DMS53 (cell line): ENCODE measurements around the gene SLC25A47.
"Not testable (repeated sequence)": the region's sequence is repeated elsewhere in the genome, so short reads cannot be mapped to it uniquely, and the experiment has no call there.

ENCODE experiments used
- DNase-seq: peaks from one replicate; lab custom pipeline; 2025; lab: John Stamatoyannopoulos, UW

The SLC25A47 gene

DNA sequence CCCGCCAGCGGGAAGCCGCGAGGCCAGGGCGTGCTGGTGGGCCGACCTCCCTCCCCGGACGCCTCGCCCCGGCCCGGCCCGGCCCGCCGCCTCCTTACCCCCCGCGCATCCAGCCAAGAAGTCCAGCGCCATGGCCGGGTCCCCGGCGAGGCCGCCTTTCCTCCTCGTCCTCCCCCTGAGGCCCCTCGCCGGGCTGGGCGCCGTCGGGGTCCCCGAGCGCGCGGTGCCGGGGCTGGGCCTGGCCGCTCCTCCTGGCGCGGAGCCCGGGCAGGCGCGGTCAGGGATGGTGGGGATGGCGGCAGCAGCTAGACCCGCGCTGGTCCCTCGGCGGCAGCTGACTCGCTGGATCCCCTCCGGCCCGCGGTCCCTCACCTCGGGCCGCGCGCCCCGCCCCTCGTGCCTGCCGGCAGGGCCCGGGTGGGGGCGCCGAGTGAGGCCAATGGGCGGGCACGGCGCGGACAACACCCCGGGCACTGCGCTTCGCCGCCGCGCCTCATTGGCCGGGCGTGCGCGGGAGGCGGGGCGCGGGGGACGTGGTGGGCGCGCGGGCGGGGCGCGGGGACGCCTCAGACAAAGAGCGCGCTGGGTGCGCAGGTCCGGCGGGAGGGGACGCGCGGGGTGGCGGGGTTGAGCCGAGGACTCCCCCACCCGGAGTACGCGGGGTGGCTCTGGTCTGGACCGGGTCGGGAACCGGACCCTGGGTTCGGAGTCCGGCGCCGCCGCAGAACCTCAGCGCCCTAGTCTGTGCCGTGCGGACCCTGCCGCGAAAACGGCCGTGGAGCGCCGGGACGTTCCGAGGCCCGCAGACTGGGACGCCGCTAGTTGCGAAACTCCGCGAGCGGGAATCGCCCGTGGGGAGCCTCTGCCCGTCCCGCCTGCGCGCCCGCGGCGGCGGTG, 16.8 kb upstream of the SLC25A47 start, which contains the start of gene SLC25A29:
SLC25A29 (minus strand) TSS at position 344 of the 897 bp plus-strand sequence; CDS start at position 132, 212 bp downstream.
- peak; percentile 93 for DNase-seq

DNA sequence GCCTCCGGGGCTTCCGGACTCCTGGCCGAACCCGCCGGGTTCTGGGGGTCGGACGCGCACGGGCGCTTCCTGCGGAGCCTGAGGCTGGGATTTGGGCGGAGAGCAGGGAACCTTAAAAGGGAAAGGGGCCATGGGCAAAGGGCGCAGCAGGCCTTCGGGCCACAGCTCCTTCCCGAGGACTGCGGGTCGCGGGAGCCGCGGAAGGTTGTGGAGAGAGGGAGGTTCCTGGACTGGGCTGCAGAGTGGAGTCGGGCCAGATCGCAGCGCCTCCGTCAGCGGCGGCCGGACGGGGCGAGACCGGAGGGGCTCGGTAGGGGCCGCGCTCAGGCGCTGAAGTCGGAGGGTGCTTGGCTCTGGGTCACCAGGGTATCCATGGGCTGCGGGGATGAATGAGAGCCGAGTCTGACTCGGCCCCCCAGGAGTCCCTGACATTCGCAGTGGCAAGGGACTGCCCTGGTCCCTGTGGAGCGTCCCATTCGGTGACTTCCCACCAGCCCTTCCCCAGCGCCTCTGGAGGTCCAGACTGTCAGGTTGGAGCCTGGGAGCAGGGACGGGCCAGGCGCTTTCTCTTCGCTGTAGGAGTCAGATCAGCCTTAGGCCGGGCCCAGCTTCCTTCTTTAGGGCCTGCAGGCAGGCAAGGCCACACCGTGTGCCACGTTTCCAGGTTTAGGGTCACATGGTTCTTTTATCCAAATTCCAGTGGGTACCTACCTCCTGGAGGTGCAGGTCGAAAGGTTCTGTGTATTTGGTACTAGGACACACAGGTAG, 16.0 kb upstream of the SLC25A47 start:
- DNase-seq: peak; percentile 62

DNA sequence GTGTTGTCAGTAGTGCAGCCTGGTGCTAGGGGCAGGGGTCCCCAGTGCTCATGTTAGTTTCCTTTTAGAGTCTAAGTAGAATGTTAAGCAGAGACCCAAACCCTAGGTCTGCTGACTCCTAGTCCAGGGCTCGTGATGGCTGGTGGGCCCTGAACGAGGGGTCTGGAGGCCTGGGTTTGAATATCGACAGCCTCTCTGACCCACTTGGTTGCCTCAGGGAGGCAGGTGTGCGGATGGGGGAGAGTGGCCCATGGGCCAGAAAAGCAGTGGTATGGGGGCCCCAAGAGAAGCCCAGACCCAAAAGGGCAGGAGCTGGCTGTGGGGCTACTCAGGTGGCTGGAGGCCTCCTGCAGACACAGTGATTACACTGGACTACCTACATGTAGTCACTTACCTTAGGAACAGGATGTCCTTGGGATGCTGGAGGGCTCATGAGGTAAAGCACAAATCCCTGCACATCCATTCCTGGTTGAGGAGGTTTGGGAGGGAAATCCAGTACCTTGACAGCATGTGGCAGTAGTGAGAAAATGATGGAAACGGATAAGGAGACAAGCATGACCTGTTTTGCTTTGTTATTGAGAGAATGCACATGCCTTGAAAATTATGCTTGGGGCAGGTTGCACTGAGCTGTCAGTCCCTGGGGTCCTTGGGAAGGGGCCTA, 15.2 kb upstream of the SLC25A47 start:
- DNase-seq: peak; percentile 16

DNA sequence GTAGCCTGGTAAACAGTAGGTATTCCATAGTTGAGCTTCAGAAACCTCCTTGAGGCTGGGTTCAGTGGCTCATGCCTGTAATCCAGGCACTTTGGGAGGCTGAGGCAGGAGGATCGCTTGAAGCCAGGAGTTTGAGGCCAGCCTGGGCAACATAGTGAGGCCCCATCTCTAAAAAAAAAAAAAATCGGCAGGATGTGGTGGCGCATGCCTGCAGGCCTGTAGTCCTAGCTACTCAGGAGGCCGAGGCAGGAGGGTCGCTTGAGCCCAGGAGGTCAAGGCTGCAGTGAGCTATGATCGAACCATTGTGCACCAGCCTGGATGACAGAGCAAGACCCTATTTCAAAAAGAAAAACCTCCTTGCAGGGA, 14.7 kb upstream of the SLC25A47 start:
- not testable (repeated sequence) for DNase-seq

DNA sequence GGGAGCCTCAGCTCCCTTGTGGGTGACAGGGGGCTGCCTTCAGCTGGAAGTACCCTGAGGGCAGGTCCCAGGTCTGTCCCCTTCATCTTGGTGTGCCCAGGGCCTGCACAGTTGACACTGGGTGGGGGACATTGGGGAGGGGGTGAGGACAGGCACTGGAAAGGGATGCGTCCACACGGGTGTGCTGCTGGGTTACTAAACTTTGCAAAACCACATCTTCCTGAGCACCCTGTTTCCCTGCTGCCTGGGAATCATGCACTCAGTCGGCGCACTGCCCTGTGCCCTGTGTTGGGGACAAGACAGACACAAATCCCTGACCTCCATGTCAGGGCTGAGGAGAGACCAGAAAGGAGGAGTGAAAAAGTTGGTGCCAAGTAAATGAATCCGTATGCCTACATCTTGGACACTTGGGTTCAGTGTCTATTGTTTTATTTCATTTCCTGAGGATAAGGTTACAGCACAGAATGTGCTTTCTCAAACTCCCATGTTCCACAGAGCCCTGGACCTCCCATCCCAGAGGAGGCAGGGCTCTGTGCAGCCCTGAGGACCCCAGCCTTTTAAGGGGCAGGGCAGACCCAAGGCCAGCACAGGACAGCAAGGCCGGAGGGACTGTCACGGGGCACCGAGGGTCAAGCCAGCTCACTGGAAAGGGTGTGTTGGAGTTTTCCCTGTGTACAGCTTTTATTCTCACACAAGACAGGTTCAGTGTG, 14.0 kb upstream of the SLC25A47 start:
- no peak for DNase-seq

DNA sequence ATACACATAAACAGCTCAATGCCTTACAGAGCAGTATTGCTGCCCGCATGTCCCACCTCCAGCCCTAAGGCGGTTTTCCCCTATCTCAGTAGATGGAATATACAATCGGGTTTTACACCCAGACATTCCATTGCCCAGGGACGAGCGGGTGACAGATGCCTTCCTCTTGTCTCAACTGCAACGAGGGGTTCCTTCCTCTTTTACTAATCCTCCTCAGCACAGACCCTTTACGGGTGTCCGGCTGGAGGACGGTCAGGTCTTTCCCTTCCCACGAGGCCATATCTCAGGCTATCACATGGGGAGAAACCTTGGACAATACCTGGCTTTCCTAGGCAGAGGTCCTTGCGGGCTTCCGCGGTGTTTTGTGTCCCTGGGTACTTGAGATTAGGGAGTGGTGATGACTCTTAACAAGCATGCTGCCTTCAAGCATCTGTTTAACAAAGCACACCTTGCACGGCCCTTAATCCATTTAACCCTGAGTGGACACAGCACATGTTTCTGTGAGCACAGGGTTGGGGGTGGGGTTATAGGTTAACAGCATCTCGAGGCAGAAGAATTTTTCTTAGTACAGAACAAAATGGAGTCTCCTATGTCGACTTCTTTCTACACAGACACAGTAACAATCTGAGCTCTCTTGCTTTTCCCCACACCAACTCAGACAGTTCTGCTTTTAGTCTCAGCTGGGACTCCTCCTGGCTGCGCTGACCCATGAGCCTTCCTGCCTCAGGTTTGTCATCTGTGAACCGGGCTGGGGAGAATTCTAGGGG, 10.8 kb upstream of the SLC25A47 start:
- peak; percentile 25 for DNase-seq

DNA sequence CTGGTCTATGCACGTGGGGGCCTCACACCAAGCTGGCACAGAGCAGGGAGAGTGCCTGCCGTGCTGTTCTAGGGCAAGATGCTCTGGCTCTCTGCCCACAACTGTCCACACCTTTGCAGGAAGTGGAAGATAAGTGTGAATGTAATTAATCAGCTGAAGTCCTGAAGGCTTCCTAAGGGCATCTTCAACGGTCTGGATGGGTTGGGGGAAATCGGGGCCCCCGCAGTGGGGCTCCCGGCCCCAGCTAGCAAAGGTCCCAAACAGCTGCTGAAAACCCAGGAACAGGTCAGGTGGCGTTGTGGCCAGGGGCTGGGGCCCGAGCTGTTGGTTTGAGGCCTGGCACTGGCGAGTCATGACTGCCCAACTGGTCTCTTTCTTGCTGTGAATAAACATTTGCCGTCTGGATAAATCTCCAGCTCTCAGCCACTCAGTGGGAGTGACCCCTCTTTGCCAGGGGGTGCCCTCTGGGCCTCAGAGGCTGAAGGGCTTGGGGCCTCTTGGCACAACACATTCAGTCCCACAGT, 10.2 kb upstream of the SLC25A47 start:
- peak; percentile 45 for DNase-seq

DNA sequence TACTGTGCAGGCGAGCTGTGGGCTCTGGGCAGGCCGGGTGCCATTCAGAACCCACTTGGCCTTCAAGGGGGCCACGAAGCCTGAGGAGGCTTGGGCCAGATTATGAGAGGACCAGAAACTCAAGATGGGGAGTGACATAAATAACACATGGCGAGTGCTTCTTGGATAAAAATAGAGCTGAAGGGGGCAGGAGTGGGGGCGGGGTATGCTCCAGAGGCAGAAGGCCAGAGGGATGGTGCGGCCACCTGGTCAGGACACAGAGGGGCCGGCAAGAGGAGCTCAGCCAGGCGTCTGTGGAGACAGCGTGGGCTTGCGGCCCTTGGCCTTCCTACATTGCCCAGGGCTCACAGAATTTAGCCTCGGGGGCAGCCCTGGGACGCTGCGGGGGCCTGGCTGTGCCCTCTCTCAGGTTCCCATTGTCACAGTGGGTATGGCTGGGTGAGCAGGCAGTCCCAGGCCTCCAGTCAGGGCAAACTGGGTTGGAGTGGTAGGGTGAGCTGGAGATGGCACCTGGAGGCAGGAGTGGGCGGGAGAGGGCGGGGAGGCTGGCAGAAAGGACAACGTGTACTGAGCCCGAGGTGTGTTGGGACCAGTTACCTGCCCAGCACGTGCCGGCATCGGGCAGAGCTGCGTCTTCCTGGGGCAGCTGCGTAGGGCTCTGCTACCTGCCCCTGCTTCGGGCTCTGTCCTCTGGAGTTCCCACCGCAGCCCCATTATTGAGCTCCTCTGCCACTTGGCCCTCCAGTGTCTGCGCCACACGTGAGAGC, 9.5 kb upstream of the SLC25A47 start:
- no peak for DNase-seq

DNA sequence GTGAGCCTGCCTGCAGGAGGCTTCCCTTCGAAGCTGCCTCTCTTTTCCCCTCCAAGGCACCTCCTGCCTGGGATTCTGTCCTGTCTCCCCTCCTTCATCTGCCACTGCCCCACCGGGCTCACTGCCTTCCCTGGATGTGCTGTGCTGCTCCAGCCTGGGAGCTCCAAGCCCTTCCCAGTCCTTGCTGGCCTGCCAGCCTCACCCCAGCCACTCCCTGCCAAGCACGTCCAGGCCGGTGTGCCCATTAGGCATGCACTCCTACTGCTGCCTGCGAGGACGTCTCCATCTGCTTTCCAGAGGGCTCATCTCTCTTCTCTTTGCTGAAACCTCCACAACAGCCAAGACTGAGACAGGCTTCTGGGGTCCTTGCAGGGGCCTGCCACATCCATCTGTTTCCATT, 8.4 kb upstream of the SLC25A47 start:
- no peak for DNase-seq

DNA sequence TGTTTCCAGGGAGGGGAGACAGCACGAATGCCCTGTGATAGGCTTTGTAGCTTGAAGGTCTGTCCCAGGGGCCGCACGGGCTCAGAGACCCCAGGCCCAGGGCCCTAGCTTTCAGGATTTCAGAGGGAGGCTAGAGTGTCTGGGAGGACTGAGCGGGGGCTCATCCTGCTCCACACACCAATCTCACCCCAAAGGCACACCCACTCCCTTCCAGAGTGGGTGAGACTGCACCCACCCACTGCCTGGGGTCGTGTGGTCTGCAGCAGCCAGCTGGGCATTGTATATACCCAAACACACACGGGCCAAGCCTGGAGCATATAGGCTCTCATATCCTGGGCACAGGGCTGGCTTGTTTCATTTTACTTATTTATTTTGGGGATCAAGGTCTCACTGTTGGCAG, 5.8 kb upstream of the SLC25A47 start:
- DNase-seq: no peak

DNA sequence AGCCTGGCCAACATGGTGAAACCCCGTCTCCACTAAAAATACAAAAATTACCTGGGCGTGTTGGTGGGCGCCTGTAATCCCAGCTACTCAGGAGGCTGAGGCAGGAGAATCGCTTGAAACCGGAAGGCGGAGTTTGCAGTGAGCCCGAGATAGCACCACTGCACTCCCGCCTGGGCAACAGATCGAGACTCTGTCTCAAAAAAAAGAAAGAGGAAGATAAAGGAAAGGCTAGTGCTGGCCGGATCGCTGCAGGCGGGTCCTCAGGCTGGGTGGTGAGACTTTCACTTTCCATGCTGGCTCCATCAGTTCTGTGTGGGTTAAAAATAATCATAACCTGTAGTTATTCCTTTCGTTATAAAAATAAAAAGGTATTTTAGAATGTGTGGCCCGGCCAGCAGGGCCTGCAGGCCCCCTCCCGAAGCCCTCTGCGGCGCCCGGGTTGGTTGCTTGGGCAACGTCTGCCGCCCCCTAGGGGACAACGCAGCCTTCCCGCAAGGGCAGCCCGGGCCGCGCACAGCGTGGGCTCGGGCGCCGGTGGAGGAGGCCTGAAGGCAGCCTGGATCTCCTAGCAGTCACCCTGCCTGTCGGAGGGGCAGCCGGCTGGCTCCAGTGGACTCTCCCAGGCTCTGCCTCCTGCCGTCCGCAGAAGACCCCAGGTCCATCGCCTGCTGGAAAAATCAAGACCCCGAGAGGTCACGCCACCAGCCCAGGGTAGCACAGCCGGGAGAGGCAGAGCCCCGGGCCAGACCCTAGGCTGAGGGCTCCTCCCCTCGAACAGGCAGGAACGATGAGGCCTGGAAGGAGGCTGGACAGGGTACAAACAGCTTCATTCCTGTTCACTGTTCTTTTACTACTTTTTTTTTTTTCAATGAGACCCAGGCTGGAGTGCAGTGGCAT, 5.0 kb upstream of the SLC25A47 start:
- DNase-seq: peak; percentile 74

DNA sequence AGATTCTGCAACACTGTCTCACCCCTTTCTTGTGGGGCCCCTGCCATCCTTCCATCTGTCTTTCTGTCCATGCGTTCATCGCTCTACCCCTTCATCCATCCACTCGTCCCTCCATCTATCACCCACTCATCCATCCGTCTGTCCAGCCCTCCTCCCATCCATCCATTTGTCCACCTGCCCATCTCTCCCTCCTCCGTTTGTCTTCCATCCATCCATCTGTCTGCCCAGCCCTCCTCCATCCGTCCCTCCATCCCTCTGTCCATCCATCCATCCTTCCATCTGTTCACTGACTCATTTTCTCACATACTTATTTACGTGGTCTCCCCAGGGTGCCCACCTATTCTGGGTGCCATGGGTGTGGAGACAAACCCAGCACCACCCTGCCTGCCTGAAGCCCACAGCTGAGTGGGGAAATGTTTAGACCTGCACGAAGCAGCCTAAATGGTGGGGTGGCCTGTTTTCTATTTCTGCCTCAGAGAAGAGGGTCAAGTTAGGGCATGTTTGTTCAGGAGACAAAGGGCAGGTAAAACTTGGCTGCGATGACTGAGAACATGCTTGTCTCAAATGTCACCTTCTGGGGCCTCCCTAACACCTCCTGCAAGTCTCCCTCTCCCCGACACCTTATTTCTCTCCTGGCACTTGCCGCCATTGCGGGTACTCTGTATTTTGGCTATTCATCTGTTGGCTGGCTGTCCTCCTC, 2.8 kb upstream of the SLC25A47 start:
- no peak for DNase-seq

DNA sequence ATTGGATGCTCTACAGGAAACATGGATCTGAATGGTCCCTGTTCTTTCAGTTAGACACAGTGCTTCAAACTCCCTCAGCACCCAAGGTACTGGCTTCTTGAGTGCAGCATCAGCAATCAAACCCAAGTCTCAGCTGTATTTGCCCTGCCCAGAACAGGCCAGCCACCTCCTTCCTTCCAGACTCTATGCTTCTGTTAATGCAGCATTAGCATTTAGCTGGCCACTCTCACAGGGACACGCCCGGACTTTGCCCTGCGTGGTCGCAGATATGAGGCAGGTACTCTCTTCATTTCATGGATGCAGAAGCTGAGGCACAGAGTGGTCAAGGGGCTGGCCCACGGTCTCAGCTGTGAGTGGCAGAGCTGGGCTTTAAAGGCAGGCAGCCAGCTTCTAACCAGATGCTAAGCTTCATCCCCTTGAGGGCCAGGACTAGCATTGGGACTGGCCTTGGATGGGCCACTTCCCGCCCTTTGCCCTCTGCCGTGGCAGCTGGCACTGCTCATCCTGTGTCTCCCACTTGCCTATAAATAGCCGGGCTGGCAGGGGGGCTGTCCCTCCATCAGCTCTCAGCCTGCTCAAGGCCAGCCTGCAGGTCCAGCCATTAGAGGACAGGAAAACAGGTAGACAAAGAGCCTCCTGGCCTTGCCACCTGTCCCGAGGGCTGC, 1.5 kb upstream of the SLC25A47 start:
- DNase-seq: peak; percentile 83

DNA sequence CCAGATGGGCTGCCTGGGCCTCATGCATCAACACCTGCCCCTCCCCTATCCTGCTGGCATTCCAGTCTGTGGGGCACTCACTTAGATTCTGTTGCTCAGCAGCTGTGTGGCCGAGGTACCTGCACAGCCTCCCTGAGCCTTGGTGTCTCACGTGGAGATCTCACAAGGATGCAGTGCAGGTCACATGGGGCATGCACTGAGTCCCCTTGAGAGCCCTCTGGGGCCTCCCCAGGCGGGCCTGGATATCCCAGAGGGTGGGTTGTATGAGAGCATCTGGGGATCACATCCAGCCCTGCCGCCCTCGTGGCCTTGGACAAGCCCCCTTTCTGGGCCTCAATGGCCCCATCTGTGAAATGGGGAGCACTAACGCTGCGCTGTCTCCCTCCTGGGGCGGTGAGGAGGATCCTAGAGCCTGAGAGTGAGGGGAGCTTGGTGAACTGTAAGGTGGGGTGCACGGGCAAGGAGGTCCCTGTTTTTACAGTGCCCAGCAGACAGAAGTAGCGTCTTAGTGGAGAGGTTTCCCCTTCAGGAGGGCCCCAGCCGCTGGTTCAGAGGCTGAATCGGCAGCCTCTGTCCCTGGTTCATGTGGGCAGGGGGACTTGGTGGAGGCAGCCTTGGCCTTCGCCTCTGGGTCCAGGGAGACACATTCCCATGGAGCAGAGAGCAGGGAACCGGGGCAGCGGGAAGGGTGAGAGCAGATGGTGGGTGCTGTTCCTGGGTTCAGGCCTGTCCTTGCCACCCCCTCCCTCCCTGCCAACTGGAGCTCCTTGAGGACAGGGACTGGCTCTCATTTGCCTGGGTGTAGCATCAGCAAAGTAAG, 791 bp upstream of the SLC25A47 start:
- no peak for DNase-seq

DNA sequence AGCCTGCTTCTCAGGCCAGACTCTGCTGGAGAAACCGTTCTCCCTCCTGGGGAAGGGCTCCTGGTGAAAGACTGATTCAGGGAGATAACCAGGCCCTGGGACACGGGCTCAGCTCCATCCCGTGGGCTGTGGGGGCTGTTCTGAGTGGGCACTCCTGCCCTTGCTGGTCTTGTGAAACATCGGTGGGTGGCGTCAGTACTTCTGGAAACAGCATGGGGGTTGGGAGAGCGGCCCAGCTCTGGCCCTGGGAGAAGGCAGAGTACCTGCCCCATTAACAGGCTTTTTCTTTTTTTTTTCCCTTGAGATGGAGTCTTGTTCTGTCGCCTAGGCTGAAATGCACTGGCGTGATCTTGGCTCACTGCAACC, 786 bp downstream of the SLC25A47 start:
- no peak for DNase-seq

DNA sequence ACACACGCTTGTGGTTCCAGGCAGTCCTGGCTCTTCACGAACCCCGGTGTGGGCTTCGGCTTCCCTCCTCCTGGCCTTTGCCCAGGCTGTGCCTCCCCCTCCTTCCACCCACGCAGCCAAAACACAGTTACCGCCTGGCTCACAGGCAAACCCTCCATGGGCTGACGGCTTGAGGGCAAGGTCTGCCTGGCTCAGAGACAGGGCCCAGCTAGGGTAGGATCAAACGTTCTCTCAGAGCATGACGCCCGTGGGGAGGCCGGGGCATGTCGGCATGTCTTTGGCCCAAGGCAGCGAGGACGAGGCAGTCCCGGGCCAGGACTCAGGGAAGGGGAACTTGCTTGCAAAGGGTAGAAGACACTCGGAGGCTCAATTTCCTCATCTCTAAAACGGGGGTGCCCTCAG, 2.1 kb downstream of the SLC25A47 start:
- no peak for DNase-seq

DNA sequence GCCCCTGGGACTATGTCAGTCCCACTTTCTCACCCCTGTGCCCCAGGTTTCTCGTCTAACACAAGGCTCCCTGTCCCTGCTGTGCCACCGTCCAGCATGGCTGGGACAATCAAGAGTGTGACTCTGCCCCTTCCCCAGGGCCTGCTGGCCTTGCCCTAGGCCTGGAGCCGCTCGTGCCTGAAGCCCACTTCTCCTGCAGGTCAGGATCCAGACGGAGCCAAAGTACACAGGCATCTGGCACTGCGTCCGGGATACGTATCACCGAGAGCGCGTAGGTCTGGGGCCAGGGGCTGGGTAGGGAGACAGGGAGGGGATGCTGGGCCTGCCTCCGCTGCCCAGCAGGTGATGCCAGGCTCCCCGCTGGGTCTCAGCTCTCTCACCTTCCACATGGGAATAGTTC, 2.8 kb downstream of the SLC25A47 start:
- DNase-seq: no peak
